ENCODE measurements around the gene DOCK11. TPM values are rescaled to one million over a fixed set of nuclear protein-coding genes. Genes with fewer than 3 reads are reported as not detected.
"Not testable (repeated sequence)": the region's sequence is repeated elsewhere in the genome, so short reads cannot be mapped to it uniquely, and the experiment has no call there.

The DOCK11 gene
- total and polyA plus RNA-seq, 9 donors, result 16.1 to 35.5 (median 21.9) TPM

GRCh38 chrX:118482384-118482783 is 13.2 kb upstream of the DOCK11 start:
- WGBS (ENCODE audit: insufficient coverage), result 92% methylated on average over 2 of the region's 4 CpGs
- H3K4me3 ChIP-seq (ENCODE audit: low read length); H3K36me3 ChIP-seq (ENCODE audit: control insufficient read depth, insufficient read depth, low read length); H3K27me3 ChIP-seq (ENCODE audit: control insufficient read depth, insufficient read depth, low read length); H3K4me1 ChIP-seq (ENCODE audit: control insufficient read depth, insufficient read depth, low read length); DNase-seq; H3K27ac ChIP-seq (ENCODE audit: low read length); H3K9me3 ChIP-seq (replicated peaks; ENCODE audit: control insufficient read depth, low read depth, low read length): not testable (repeated sequence)

DNA sequence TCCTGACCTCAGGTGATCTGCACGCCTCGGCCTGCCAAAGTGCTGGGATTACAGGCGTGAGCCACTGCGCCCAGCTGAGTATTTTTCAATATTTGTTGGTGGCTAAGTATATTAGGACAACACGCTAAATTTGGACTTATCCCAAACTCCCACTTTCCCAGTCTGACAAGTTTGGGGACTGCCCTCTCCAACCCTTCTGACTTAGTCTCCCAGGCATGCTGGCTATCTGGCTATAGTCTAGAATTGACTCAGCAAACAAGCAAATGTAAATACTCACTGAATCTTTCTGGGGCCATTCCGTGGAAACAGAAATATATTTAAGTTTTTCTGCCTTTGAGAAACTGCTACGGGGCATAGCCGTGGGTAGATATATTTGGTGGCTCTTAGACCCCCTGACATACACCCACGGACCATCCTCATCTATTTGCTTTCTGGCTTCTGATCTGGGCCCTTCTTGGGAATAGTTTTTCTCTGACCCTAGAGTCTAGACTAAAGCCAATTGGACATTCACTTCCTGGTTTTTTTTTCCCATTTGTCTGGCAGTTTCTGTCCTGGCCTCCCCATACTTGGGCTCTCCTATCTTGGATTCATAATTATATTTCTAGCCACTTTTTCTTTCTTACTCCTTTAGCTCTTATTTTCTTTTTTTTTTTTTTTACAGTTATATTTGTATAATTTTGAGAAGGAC is 11.3 kb upstream of the DOCK11 start:
- H3K9me3 ChIP-seq (replicated peaks; ENCODE audit: control insufficient read depth, low read depth, low read length), result no peaks in the 10 kb centered on the region
- WGBS (ENCODE audit: insufficient coverage), result 69% methylated on average over 2 of the region's 9 CpGs
- H3K27me3 ChIP-seq (ENCODE audit: control insufficient read depth, insufficient read depth, low read length), result no peaks in the 10 kb centered on the region
- DNase-seq, result no peak
- no peaks in the 10 kb centered on the region for H3K36me3 ChIP-seq (ENCODE audit: control insufficient read depth, insufficient read depth, low read length)
- no peak overlapping the region for H3K4me3 ChIP-seq (ENCODE audit: low read length)
- no peaks in the 10 kb centered on the region for H3K4me1 ChIP-seq (ENCODE audit: control insufficient read depth, insufficient read depth, low read length)
- H3K27ac ChIP-seq (ENCODE audit: low read length), result no peak overlapping the region

- H3K4me3 ChIP-seq (ENCODE audit: low read length); DNase-seq; H3K27ac ChIP-seq (ENCODE audit: low read length); H3K27me3 ChIP-seq (ENCODE audit: control insufficient read depth, insufficient read depth, low read length); H3K9me3 ChIP-seq (replicated peaks; ENCODE audit: control insufficient read depth, low read depth, low read length); H3K4me1 ChIP-seq (ENCODE audit: control insufficient read depth, insufficient read depth, low read length); H3K36me3 ChIP-seq (ENCODE audit: control insufficient read depth, insufficient read depth, low read length): not testable (repeated sequence)
- WGBS (ENCODE audit: insufficient coverage), result no CpG with 5 or more reads among the region's 1 CpG
Observed at GRCh38 chrX:118486693-118487092, 8.9 kb upstream of the DOCK11 start.

- H3K4me3 ChIP-seq (ENCODE audit: low read length), result no peak overlapping the region
- peaks cover 12% of the 10 kb centered on the region for H3K4me1 ChIP-seq (ENCODE audit: control insufficient read depth, insufficient read depth, low read length)
- no peaks in the 10 kb centered on the region for H3K9me3 ChIP-seq (replicated peaks; ENCODE audit: control insufficient read depth, low read depth, low read length)
- peaks cover 10% of the 10 kb centered on the region for H3K27me3 ChIP-seq (ENCODE audit: control insufficient read depth, insufficient read depth, low read length)
- H3K36me3 ChIP-seq (ENCODE audit: control insufficient read depth, insufficient read depth, low read length), result no peaks in the 10 kb centered on the region
- no peak for DNase-seq
- 80% methylated on average over 3 of the region's 3 CpGs for WGBS (ENCODE audit: insufficient coverage)
- no peak overlapping the region for H3K27ac ChIP-seq (ENCODE audit: low read length)
Observed at GRCh38 chrX:118493016-118493415, 2.6 kb upstream of the DOCK11 start.

DNA sequence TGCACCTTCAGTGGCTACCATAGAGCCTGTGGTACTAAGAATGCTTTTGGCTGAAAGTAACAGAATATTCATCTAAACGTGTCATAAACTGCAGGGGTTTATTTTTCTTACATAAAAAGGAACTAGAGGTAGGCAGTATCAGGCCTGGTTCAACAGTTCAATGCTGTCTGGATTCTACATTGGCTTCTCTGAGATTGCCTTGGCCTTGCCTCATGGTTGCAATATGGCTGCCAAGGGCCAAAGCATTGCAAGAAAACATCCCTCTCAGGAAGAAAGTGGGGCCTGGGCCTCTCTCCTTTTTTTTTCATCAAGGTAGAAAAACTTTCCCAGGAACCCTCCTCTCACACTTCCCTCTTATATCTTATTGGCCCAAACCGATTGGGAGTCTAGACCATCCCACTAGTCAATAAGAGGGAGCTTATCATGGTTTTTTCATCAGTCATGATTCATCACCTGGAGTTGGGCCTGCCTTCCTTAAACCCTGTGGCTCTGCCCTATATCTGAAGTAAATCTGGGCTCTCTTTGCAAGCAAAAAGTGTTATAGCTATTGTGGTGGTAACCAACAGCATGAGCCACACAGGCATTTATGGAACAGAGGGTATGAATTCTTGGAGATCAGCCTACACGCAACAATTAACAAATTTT is 1.8 kb upstream of the DOCK11 start:
- DNase-seq, result no peak
- Histone ChIP-seq H3K36me3 (ENCODE audit: control insufficient read depth, insufficient read depth, low read length) (no peaks in the 10 kb centered on the region), H3K27ac (ENCODE audit: low read length) (no peak overlapping the region), H3K4me1 (ENCODE audit: control insufficient read depth, insufficient read depth, low read length) (peaks cover 12% of the 10 kb centered on the region), H3K4me3 (ENCODE audit: low read length) (no peak overlapping the region), H3K27me3 (ENCODE audit: control insufficient read depth, insufficient read depth, low read length) (peaks cover 10% of the 10 kb centered on the region), H3K9me3 (replicated peaks; ENCODE audit: control insufficient read depth, low read depth, low read length) (no peaks in the 10 kb centered on the region)
- no CpG with 5 or more reads among the region's 3 CpGs for WGBS (ENCODE audit: insufficient coverage)

DNA sequence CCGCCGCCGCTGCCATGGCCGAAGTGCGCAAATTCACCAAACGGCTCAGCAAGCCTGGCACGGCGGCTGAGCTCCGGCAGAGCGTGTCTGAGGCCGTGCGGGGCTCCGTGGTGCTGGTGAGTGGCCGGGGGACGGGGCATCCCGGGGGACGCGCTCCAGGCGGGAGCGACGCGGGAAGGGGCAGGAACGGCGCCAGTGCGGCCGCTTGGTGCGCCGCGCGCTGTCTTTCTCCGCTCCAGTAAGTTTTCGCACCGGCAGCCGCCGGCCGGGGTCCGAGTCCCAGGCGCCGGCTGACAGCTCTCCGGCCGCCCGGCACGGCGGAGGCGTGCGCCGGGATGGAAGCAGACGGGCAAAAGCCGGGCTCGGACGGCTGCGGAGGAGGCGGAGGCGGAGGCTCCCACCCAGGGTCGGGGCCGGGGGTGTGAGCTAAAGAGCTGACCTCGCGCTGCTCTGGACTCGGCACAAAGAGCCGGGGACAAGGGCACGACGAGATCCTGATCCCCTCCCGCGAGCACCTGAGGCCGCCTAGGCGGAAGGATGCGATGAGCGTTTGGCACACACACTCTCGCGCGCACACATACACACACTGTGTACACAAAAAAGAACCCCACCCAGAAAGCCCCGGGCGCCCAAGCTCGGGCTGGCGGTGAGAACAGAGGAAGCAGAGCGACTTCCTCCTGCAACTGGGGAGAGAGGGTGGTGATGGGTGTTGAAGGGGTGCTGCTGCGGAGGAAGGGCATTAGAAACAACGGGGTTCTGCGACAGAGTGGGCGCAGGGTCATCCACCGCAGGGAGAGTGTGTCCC is 545 bp downstream of the DOCK11 start:
- peaks cover 18% of the 10 kb centered on the region for H3K4me1 ChIP-seq (ENCODE audit: control insufficient read depth, insufficient read depth, low read length)
- 34% methylated on average over 67 of the region's 81 CpGs for WGBS (ENCODE audit: insufficient coverage)
- no peaks in the 10 kb centered on the region for H3K36me3 ChIP-seq (ENCODE audit: control insufficient read depth, insufficient read depth, low read length)
- peak overlapping the region; percentile 64 for H3K4me3 ChIP-seq (ENCODE audit: low read length)
- no peaks in the 10 kb centered on the region for H3K9me3 ChIP-seq (replicated peaks; ENCODE audit: control insufficient read depth, low read depth, low read length)
- peak overlapping the region; percentile 55 for H3K27ac ChIP-seq (ENCODE audit: low read length)
- peak; percentile 63 for DNase-seq
- H3K27me3 ChIP-seq (ENCODE audit: control insufficient read depth, insufficient read depth, low read length), result peaks cover 17% of the 10 kb centered on the region

GRCh38 chrX:118496763-118497079 is 1.1 kb downstream of the DOCK11 start:
- WGBS (ENCODE audit: insufficient coverage), result 38% methylated on average over 6 of the region's 13 CpGs
- DNase-seq, result no peak
- Histone ChIP-seq H3K27ac (ENCODE audit: low read length) (peak overlapping the region; percentile 55), H3K27me3 (ENCODE audit: control insufficient read depth, insufficient read depth, low read length) (peaks cover 17% of the 10 kb centered on the region), H3K36me3 (ENCODE audit: control insufficient read depth, insufficient read depth, low read length) (no peaks in the 10 kb centered on the region), H3K4me1 (ENCODE audit: control insufficient read depth, insufficient read depth, low read length) (peaks cover 18% of the 10 kb centered on the region), H3K4me3 (ENCODE audit: low read length) (peak overlapping the region; percentile 64), H3K9me3 (replicated peaks; ENCODE audit: control insufficient read depth, low read depth, low read length) (no peaks in the 10 kb centered on the region)

- DNase-seq, result peak; percentile 50
- WGBS (ENCODE audit: insufficient coverage), result 61% methylated on average over 2 of the region's 7 CpGs
- peak overlapping the region; percentile 55 for H3K27ac ChIP-seq (ENCODE audit: low read length)
- H3K4me3 ChIP-seq (ENCODE audit: low read length), result peak overlapping the region; percentile 64
- H3K36me3 ChIP-seq (ENCODE audit: control insufficient read depth, insufficient read depth, low read length), result no peaks in the 10 kb centered on the region
- H3K9me3 ChIP-seq (replicated peaks; ENCODE audit: control insufficient read depth, low read depth, low read length), result no peaks in the 10 kb centered on the region
- H3K4me1 ChIP-seq (ENCODE audit: control insufficient read depth, insufficient read depth, low read length), result peaks cover 18% of the 10 kb centered on the region
- peaks cover 17% of the 10 kb centered on the region for H3K27me3 ChIP-seq (ENCODE audit: control insufficient read depth, insufficient read depth, low read length)
Observed at GRCh38 chrX:118497180-118497818, 1.7 kb downstream of the DOCK11 start.

DNA sequence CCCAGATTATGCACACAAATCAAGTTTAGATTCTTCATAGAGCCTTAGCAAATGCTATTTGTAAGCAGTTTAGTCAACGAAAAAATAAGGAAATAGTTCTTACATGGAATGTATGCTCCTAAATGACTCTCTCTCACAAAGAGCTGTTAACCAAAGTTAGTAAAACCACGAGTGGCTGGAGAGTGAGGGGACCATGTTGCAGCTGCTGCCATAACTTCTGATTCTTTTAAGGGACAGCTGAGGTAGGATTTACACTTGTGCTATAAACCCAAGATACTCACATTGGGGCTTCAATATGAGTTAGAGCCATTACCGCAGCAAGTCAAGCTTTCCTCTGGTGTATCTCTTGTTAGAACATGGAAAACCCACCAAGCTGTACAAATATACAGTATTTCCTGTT is 2.7 kb downstream of the DOCK11 start:
- H3K4me3 ChIP-seq (ENCODE audit: low read length), result no peak overlapping the region
- peaks cover 18% of the 10 kb centered on the region for H3K4me1 ChIP-seq (ENCODE audit: control insufficient read depth, insufficient read depth, low read length)
- no peak for DNase-seq
- no peaks in the 10 kb centered on the region for H3K36me3 ChIP-seq (ENCODE audit: control insufficient read depth, insufficient read depth, low read length)
- H3K27me3 ChIP-seq (ENCODE audit: control insufficient read depth, insufficient read depth, low read length), result peaks cover 17% of the 10 kb centered on the region
- H3K27ac ChIP-seq (ENCODE audit: low read length), result no peak overlapping the region
- no CpG with 5 or more reads among the region's 3 CpGs for WGBS (ENCODE audit: insufficient coverage)
- no peaks in the 10 kb centered on the region for H3K9me3 ChIP-seq (replicated peaks; ENCODE audit: control insufficient read depth, low read depth, low read length)

- H3K36me3 ChIP-seq (ENCODE audit: control insufficient read depth, insufficient read depth, low read length), result no peaks in the 10 kb centered on the region
- H3K4me1 ChIP-seq (ENCODE audit: control insufficient read depth, insufficient read depth, low read length), result peaks cover 18% of the 10 kb centered on the region
- no peaks in the 10 kb centered on the region for H3K9me3 ChIP-seq (replicated peaks; ENCODE audit: control insufficient read depth, low read depth, low read length)
- DNase-seq, result peak; percentile 30
- no peak overlapping the region for H3K4me3 ChIP-seq (ENCODE audit: low read length)
- WGBS (ENCODE audit: insufficient coverage), result no CpG with 5 or more reads among the region's 2 CpGs
- no peak overlapping the region for H3K27ac ChIP-seq (ENCODE audit: low read length)
- H3K27me3 ChIP-seq (ENCODE audit: control insufficient read depth, insufficient read depth, low read length), result peaks cover 17% of the 10 kb centered on the region
Observed at GRCh38 chrX:118498755-118499154, 3.1 kb downstream of the DOCK11 start.
